ENCODE data around the gene FGB. TPM values are rescaled to one million over a fixed set of nuclear protein-coding genes. Genes with fewer than 3 reads are reported as not detected.

FGB gene
- total and polyA plus RNA-seq, 9 of the 15 experiments (the other 6 are each of a cell fraction or from before 2014, with no cell fraction given) = 0.07 to 1.9 (median 0.13) TPM; not detected in 6

GRCh38 chr4:154611833-154612232, 49.0 kb downstream of the FGB start:
- in situ Hi-C loops (cut with MboI) (no loop called here), intact Hi-C loops (cut with micrococcal nuclease) (loop anchor here (10.0 kb wide), 1 partner anchor 837 kb away; no protein-coding TSS in a partner anchor)
- no peak overlapping the region for H2AFZ ChIP-seq (ENCODE audit: low read depth, low read length)
- H4K20me1 ChIP-seq (replicated peaks; ENCODE audit: control insufficient read depth, insufficient read depth, low read length) = no peaks in the 10 kb centered on the region
- POLR2A ChIA-PET = no interaction called here
- H3K4me1 ChIP-seq (replicated peaks in 1 of 2; ENCODE audit: control insufficient read depth in 2 of 2, insufficient read depth in 2 of 2, low read length in 2 of 2) = no peaks in the 10 kb centered on the region
- no peaks in the 10 kb centered on the region for H3K79me2 ChIP-seq (ENCODE audit: control insufficient read depth, insufficient read depth, low read length)
- H3K27ac ChIP-seq (ENCODE audit: extremely low read depth, low read depth, low read length) = no peak overlapping the region
- H3K36me3 ChIP-seq (ENCODE audit: control insufficient read depth, insufficient read depth, low read length) = no peaks in the 10 kb centered on the region
- H3K9me3 ChIP-seq (replicated peaks; ENCODE audit: control insufficient read depth, insufficient read depth, low read depth, low read length) = no peaks in the 10 kb centered on the region
- CTCF ChIA-PET (ENCODE audit: low intra/inter-chr PET ratio) = no interaction called here
- no peak overlapping the region for H3K4me3 ChIP-seq
- no peaks in the 10 kb centered on the region for H3K9me1 ChIP-seq (ENCODE audit: control insufficient read depth, insufficient read depth, low read length)
- H3K27me3 ChIP-seq (ENCODE audit: control insufficient read depth in 2 of 2, insufficient read depth in 2 of 2, low read length in 2 of 2) = no peaks in the 10 kb centered on the region
- no TSS peak for BruUV-seq (replicated peaks)
- H3K9ac ChIP-seq (ENCODE audit: insufficient read depth in 1 of 2, low read depth in 2 of 2, low read length in 2 of 2) = no peak overlapping the region
- ATAC-seq (no peak), DNase-seq (ENCODE audit: extremely low read depth in 1 of 4, low spot score in 3 of 4) (no peak), FAIRE-seq (no peak)
- H3K4me2 ChIP-seq (ENCODE audit: insufficient read depth, low read length) = no peak overlapping the region
- TF ChIP-seq ETV6 (IDR thresholded peaks at IDR 0.05; ENCODE audit: borderline replicate concordance in 1 of 2, low read depth in 2 of 2, low read length in 1 of 2) (no peak), ETV6 (CRISPR knock-in tag; IDR thresholded peaks at IDR 0.05; ENCODE audit: borderline replicate concordance) (no peak), FOS (IDR thresholded peaks at IDR 0.05; ENCODE audit: extremely low read depth, insufficient read length) (no peak), C11orf30 (IDR thresholded peaks at IDR 0.05; ENCODE audit: low read depth) (peak; percentile 36; the same call in 1 of the 2 replicates), TGIF2 (CRISPR knock-in tag; IDR thresholded peaks at IDR 0.05) (no peak), SRSF7 (optimal IDR thresholded peaks at IDR 0.05; ENCODE audit: low read depth, low read length) (no peak), MAFF (IDR thresholded peaks at IDR 0.05; ENCODE audit: low read length) (no peak), POLR2AphosphoS2 (IDR thresholded peaks at IDR 0.05; ENCODE audit: low read length) (no peak), HNRNPL (IDR thresholded peaks at IDR 0.05; ENCODE audit: low read depth, low read length) (no peak), CAMTA2 (CRISPR knock-in tag; conservative IDR thresholded peaks at IDR 0.05) (no peak), MAFG (tag; conservative IDR thresholded peaks at IDR 0.05) (0 out of 2 replicates have a peak, but pooled peaks have one; percentile 5)
- TF ChIP-seq, protein P1, sequence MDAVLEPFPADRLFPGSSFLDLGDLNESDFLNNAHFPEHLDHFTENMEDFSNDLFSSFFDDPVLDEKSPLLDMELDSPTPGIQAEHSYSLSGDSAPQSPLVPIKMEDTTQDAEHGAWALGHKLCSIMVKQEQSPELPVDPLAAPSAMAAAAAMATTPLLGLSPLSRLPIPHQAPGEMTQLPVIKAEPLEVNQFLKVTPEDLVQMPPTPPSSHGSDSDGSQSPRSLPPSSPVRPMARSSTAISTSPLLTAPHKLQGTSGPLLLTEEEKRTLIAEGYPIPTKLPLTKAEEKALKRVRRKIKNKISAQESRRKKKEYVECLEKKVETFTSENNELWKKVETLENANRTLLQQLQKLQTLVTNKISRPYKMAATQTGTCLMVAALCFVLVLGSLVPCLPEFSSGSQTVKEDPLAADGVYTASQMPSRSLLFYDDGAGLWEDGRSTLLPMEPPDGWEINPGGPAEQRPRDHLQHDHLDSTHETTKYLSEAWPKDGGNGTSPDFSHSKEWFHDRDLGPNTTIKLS (IDR thresholded peaks at IDR 0.05; ENCODE audit: borderline replicate concordance, low read depth) = no peak
- TF ChIP-seq, protein P2, sequence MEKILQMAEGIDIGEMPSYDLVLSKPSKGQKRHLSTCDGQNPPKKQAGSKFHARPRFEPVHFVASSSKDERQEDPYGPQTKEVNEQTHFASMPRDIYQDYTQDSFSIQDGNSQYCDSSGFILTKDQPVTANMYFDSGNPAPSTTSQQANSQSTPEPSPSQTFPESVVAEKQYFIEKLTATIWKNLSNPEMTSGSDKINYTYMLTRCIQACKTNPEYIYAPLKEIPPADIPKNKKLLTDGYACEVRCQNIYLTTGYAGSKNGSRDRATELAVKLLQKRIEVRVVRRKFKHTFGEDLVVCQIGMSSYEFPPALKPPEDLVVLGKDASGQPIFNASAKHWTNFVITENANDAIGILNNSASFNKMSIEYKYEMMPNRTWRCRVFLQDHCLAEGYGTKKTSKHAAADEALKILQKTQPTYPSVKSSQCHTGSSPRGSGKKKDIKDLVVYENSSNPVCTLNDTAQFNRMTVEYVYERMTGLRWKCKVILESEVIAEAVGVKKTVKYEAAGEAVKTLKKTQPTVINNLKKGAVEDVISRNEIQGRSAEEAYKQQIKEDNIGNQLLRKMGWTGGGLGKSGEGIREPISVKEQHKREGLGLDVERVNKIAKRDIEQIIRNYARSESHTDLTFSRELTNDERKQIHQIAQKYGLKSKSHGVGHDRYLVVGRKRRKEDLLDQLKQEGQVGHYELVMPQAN (IDR thresholded peaks at IDR 0.05; ENCODE audit: borderline replicate concordance) = no peak
- TF ChIP-seq, protein P3, sequence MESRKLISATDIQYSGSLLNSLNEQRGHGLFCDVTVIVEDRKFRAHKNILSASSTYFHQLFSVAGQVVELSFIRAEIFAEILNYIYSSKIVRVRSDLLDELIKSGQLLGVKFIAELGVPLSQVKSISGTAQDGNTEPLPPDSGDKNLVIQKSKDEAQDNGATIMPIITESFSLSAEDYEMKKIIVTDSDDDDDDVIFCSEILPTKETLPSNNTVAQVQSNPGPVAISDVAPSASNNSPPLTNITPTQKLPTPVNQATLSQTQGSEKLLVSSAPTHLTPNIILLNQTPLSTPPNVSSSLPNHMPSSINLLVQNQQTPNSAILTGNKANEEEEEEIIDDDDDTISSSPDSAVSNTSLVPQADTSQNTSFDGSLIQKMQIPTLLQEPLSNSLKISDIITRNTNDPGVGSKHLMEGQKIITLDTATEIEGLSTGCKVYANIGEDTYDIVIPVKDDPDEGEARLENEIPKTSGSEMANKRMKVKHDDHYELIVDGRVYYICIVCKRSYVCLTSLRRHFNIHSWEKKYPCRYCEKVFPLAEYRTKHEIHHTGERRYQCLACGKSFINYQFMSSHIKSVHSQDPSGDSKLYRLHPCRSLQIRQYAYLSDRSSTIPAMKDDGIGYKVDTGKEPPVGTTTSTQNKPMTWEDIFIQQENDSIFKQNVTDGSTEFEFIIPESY (CRISPR knock-in tag; IDR thresholded peaks at IDR 0.05) = no peak
- whole genome bisulfite sequencing (ENCODE audit: insufficient coverage, low coverage, missing lambda C conversion rate) = 4% methylated on average over 1 of the region's 1 CpG

Data from K562 (cell line).